Left hindlimb (tissue), 1 donor: Measurements from ENCODE around the gene ZFYVE27.

ENCODE experiments used
- DNase-seq: peaks from one replicate; pipeline ENCODE4 v3.0.0-alpha.2; 2018

The ZFYVE27 gene

GRCh38 chr10:97744405-97745035, 7.6 kb downstream of the ZFYVE27 start:
- no peak for DNase-seq

- DNase-seq: no peak
Observed at GRCh38 chr10:97747573-97747972, 10.6 kb downstream of the ZFYVE27 start.

GRCh38 chr10:97748116-97748515, 11.2 kb downstream of the ZFYVE27 start:
- DNase-seq: no peak

- no peak for DNase-seq
Observed at GRCh38 chr10:97752956-97753355, 16.0 kb downstream of the ZFYVE27 start.

GRCh38 chr10:97754726-97755125, 17.8 kb downstream of the ZFYVE27 start:
- DNase-seq: no peak

GRCh38 chr10:97755718-97756117, 18.8 kb downstream of the ZFYVE27 start:
- DNase-seq: no peak

GRCh38 chr10:97757471-97757870, 20.5 kb downstream of the ZFYVE27 start:
- DNase-seq: no peak

GRCh38 chr10:97759158-97759887, 22.4 kb downstream of the ZFYVE27 start:
- no peak for DNase-seq

GRCh38 chr10:97759946-97760345, 23.0 kb downstream of the ZFYVE27 start:
- DNase-seq: no peak

GRCh38 chr10:97760461-97761257, 23.7 kb downstream of the ZFYVE27 start:
- no peak for DNase-seq

- no peak for DNase-seq
Observed at GRCh38 chr10:97761331-97761865, 24.5 kb downstream of the ZFYVE27 start.

GRCh38 chr10:97762056-97762455, 25.1 kb downstream of the ZFYVE27 start:
- no peak for DNase-seq

- peak; percentile 63 for DNase-seq
Observed at GRCh38 chr10:97762816-97763215, 25.9 kb downstream of the ZFYVE27 start.

- DNase-seq: no peak
Observed at GRCh38 chr10:97763411-97763810, 26.5 kb downstream of the ZFYVE27 start.

- no peak for DNase-seq
Observed at GRCh38 chr10:97763947-97764346, 27.0 kb downstream of the ZFYVE27 start.

- DNase-seq: no peak
Observed at GRCh38 chr10:97764519-97764931, 27.6 kb downstream of the ZFYVE27 start.

GRCh38 chr10:97765201-97765600, 28.3 kb downstream of the ZFYVE27 start:
- DNase-seq: no peak

- no peak for DNase-seq
Observed at GRCh38 chr10:97766106-97766810, 29.3 kb downstream of the ZFYVE27 start.

- DNase-seq: no peak
Observed at GRCh38 chr10:97766996-97767924, 30.3 kb downstream of the ZFYVE27 start.

- DNase-seq: no peak
Observed at GRCh38 chr10:97768322-97769315, 31.7 kb downstream of the ZFYVE27 start.
